Upper lobe of left lung (tissue), 6 donors: ENCODE data around the gene GMDS. TPM values are rescaled to one million over a fixed set of nuclear protein-coding genes. Genes with fewer than 3 reads are reported as not detected.

Source experiments
- ATAC-seq, 2 donors: fragments of 200-7000 bp; cut with Tn5 transposase; one replicate each; pipeline ENCODE4 v1.9.1; 2022; ENCODE audit warnings: mild to moderate bottlenecking in 2 of 2, moderate library complexity in 2 of 2; ENCODE audit not compliant: low FRiP score in 2 of 2
- DNase-seq, 2 donors: peaks; one replicate each; pipeline ENCODE4 v3.0.0-alpha.2; 2019 to 2020
- H3K27ac ChIP-seq, 4 donors: fragments of 200-600 bp; sonication (generic); one replicate each; pipeline ENCODE4 v1.5.1; 2016 to 2019
- H3K27me3 ChIP-seq, 4 donors: fragments of 200-600 bp; sonication (generic); one replicate each; pipeline ENCODE4 v1.5.1; 2017 to 2019
- H3K36me3 ChIP-seq, 4 donors: fragments of 200-600 bp; sonication (generic); one replicate each; pipeline ENCODE4 v1.5.1; 2016 to 2019
- H3K4me1 ChIP-seq, 4 donors: fragments of 200-600 bp; sonication (generic); one replicate each; pipeline ENCODE4 v1.5.1; 2018 to 2019
- H3K4me3 ChIP-seq, 4 donors: fragments of 200-600 bp; sonication (generic); one replicate each; pipeline ENCODE4 v1.5.1; 2017 to 2019; ENCODE audit warnings: mild to moderate bottlenecking in 2 of 4, moderate library complexity in 1 of 4
- H3K9me3 ChIP-seq, 4 donors: fragments of 200-600 bp; sonication (generic); one replicate each; pipeline ENCODE4 v1.5.1; 2018 to 2019
- EP300 ChIP-seq, 4 donors: sonication (generic); formaldehyde crosslinking; IDR thresholded peaks; one replicate each; pipeline ENCODE4 v1.5.1; 2017; ENCODE audit warnings: antibody characterized with exemption in 4 of 4, control low read depth in 2 of 4
- POLR2A ChIP-seq, 4 donors: fragments of 450-650 bp; IDR thresholded peaks; one replicate each; pipeline ENCODE4 v1.5.1; 2016 to 2017; ENCODE audit warnings: antibody characterized with exemption in 4 of 4, mild to moderate bottlenecking in 2 of 4
- POLR2AphosphoS5 ChIP-seq, 2 donors: sonication (generic); formaldehyde crosslinking; IDR thresholded peaks; one replicate each; pipeline ENCODE4 v1.5.1; 2017; ENCODE audit warnings: antibody characterized with exemption in 2 of 2
- WGBS, 2 donors: methylation state at CpG; one replicate each; pipeline ENCODE4 v1.1.5; 2017 to 2018; 5-methylcytosine and 5-hydroxymethylcytosine counted together
- total RNA-seq, 6 donors: library from RNA; depleted of rRNA in 4 of 6; stranded (reverse); fragments of >200 nt in 4 of 6; gene quantifications; one replicate each; pipeline versions ENCODE4 v1.1.0 to v1.2.1, GENCODE V29; 2016 to 2021
- TF ChIP-seq, protein P1 (sequence below), 6 experiments: fragments of 450-650 bp in 4 of 6; fragments of 200-600 bp in 2 of 6; sonication (generic) in 2 of 6; IDR thresholded peaks; one replicate each; pipeline ENCODE4 v1.5.1; 2016 to 2019; ENCODE audit warnings: antibody characterized with exemption in 6 of 6
- donor health status: DM: no; HTN: no; CAD: no; lungs with moderate emphysema.
- donor health status: DM: no; HTN: yes; CAD: no; lungs with severe emphysema.

Gene GMDS
- total RNA-seq, 6 donors from 2014 or later, result 7.6 to 17.8 (median 14.1) TPM

GRCh38 chr6:1654054-1654453, 591.4 kb downstream of the GMDS start:
- H3K36me3 ChIP-seq, result no peaks in the 10 kb centered on the region
- no peaks in the 10 kb centered on the region for H3K4me1 ChIP-seq
- no peak overlapping the region for H3K27ac ChIP-seq
- H3K9me3 ChIP-seq, result no peaks in the 10 kb centered on the region
- TF ChIP-seq POLR2A (IDR thresholded peaks at IDR 0.05) (no peak), EP300 (IDR thresholded peaks at IDR 0.05) (no peak), POLR2AphosphoS5 (IDR thresholded peaks at IDR 0.05) (no peak)
- TF ChIP-seq, protein P1, sequence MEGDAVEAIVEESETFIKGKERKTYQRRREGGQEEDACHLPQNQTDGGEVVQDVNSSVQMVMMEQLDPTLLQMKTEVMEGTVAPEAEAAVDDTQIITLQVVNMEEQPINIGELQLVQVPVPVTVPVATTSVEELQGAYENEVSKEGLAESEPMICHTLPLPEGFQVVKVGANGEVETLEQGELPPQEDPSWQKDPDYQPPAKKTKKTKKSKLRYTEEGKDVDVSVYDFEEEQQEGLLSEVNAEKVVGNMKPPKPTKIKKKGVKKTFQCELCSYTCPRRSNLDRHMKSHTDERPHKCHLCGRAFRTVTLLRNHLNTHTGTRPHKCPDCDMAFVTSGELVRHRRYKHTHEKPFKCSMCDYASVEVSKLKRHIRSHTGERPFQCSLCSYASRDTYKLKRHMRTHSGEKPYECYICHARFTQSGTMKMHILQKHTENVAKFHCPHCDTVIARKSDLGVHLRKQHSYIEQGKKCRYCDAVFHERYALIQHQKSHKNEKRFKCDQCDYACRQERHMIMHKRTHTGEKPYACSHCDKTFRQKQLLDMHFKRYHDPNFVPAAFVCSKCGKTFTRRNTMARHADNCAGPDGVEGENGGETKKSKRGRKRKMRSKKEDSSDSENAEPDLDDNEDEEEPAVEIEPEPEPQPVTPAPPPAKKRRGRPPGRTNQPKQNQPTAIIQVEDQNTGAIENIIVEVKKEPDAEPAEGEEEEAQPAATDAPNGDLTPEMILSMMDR (IDR thresholded peaks at IDR 0.05), result no peak
- DNase-seq (no peak), ATAC-seq (no peak)
- no peak overlapping the region for H3K4me3 ChIP-seq
- WGBS, 2 donors, result 71 to 80% methylated on average over 4 of the region's 4 CpGs
- H3K27me3 ChIP-seq, result no peaks in the 10 kb centered on the region

GRCh38 chr6:1652842-1653241, 592.6 kb downstream of the GMDS start:
- no peak for DNase-seq
- Histone ChIP-seq H3K27me3 (no peaks in the 10 kb centered on the region), H3K4me3 (no peak overlapping the region), H3K4me1 (no peaks in the 10 kb centered on the region), H3K27ac (no peak overlapping the region), H3K9me3 (no peaks in the 10 kb centered on the region), H3K36me3 (no peaks in the 10 kb centered on the region)
- ATAC-seq, result no peak
- 94 to 97% methylated on average over 10 of the region's 10 CpGs for WGBS, 2 donors
- no peak for TF ChIP-seq POLR2A (IDR thresholded peaks at IDR 0.05)
- TF ChIP-seq EP300 (IDR thresholded peaks at IDR 0.05), result no peak

DNA sequence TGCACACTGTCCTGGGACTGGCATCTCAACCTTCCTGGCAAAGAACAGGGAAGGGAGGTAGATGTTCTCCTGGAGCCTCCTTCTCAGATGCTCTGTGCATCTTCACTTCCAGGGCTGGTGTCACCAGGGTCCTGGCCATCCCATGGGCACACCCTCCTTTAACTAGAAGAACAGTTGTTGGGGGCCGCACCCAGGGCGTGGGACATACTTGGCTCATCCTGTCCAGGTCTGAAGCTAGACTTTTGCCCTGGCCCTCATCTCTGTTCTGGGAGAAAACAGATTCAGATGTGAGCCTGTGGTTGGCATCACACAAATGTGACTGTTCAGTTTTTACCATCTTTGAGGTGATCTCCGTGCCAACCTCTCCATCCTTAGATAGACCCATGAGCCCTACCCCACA, 594.0 kb downstream of the GMDS start:
- no peak overlapping the region for H3K4me3 ChIP-seq
- 94 to 100% methylated on average over 3 of the region's 3 CpGs for WGBS, 2 donors
- ATAC-seq, result no peak

GRCh38 chr6:1645466-1646185, 599.8 kb downstream of the GMDS start:
- 91 to 92% methylated on average over 14 of the region's 14 CpGs for WGBS, 2 donors
- no peaks in the 10 kb centered on the region for H3K27me3 ChIP-seq
- TF ChIP-seq POLR2A (IDR thresholded peaks at IDR 0.05) (no peak), EP300 (IDR thresholded peaks at IDR 0.05) (no peak), POLR2AphosphoS5 (IDR thresholded peaks at IDR 0.05) (no peak)
- TF ChIP-seq, protein P1 (IDR thresholded peaks at IDR 0.05), result no peak
- H3K4me1 ChIP-seq, result no peaks in the 10 kb centered on the region
- H3K4me3 ChIP-seq, result no peak overlapping the region
- peak in 1 of 2 donors; percentile 53 for DNase-seq
- ATAC-seq, result no peak
- no peak overlapping the region for H3K27ac ChIP-seq
- H3K9me3 ChIP-seq, result no peaks in the 10 kb centered on the region
- H3K36me3 ChIP-seq, result no peaks in the 10 kb centered on the region

More for the DNA sequence above, 594.0 kb downstream of the GMDS start:
- Histone ChIP-seq H3K27me3 (no peaks in the 10 kb centered on the region), H3K9me3 (no peaks in the 10 kb centered on the region), H3K36me3 (no peaks in the 10 kb centered on the region), H3K4me1 (no peaks in the 10 kb centered on the region), H3K27ac (no peak overlapping the region)
- TF ChIP-seq, protein P1 (IDR thresholded peaks at IDR 0.05), result no peak
- TF ChIP-seq EP300 (IDR thresholded peaks at IDR 0.05), result no peak
- no peak for TF ChIP-seq POLR2A (IDR thresholded peaks at IDR 0.05)
- no peak for TF ChIP-seq POLR2AphosphoS5 (IDR thresholded peaks at IDR 0.05)
- DNase-seq, result no peak

GRCh38 chr6:1644516-1645060, 600.8 kb downstream of the GMDS start:
- no peak overlapping the region for H3K4me3 ChIP-seq
- 84 to 93% methylated on average over 12 of the region's 12 CpGs for WGBS, 2 donors
- DNase-seq, result no peak
- no peaks in the 10 kb centered on the region for H3K9me3 ChIP-seq
- H3K27ac ChIP-seq, result no peak overlapping the region
- H3K4me1 ChIP-seq, result no peaks in the 10 kb centered on the region
- no peaks in the 10 kb centered on the region for H3K27me3 ChIP-seq
- H3K36me3 ChIP-seq, result no peaks in the 10 kb centered on the region
- no peak for ATAC-seq
- no peak for TF ChIP-seq EP300 (IDR thresholded peaks at IDR 0.05)
- no peak for TF ChIP-seq POLR2A (IDR thresholded peaks at IDR 0.05)
- no peak for TF ChIP-seq POLR2AphosphoS5 (IDR thresholded peaks at IDR 0.05)
- TF ChIP-seq, protein P1 (IDR thresholded peaks at IDR 0.05), result no peak
